Natural killer cell (primary cell): ENCODE measurements around the gene IZUMO4. TPM values are rescaled to one million over a fixed set of nuclear protein-coding genes. Genes with fewer than 3 reads are reported as not detected.

Experiments used
- ATAC-seq, 3 donors: fragments of 150-1000 bp in 2 of 3; fragments of 200-7000 bp in 1 of 3; cut with Tn5 transposase; 1 replicate in 1 of 3; 2 replicates in 2 of 3; pipeline ENCODE4 v1.10.0; 2021; ENCODE audit warnings: mild to moderate bottlenecking in 2 of 3, moderate library complexity in 2 of 3
- DNase-seq, 2 donors: peaks; one replicate each; pipeline versions ENCODE4 v3.0.0 to v3.0.0-alpha.2; 2013 to 2021; ENCODE audit warnings: mixed read lengths in 1 of 2
- H3K27ac ChIP-seq: one replicate; pipeline ENCODE4 v1.5.1; 2013; ENCODE audit warnings: mild to moderate bottlenecking, low read length
- H3K27me3 ChIP-seq: one replicate; pipeline ENCODE4 v1.6.1; 2013; ENCODE audit warnings: low read length; ENCODE audit not compliant: control insufficient read depth, insufficient read depth
- H3K36me3 ChIP-seq: one replicate; pipeline ENCODE4 v1.6.1; 2013; ENCODE audit warnings: low read length; ENCODE audit not compliant: control insufficient read depth, insufficient read depth
- H3K4me1 ChIP-seq: one replicate; pipeline ENCODE4 v1.6.1; 2013; ENCODE audit warnings: low read length; ENCODE audit not compliant: control insufficient read depth, insufficient read depth
- H3K4me3 ChIP-seq: one replicate; pipeline ENCODE4 v1.5.1; 2013; ENCODE audit warnings: low read length
- H3K9me3 ChIP-seq: one replicate; pipeline ENCODE4 v1.6.1; 2013; ENCODE audit warnings: low read length; ENCODE audit not compliant: control insufficient read depth, insufficient read depth
- H3K27ac Mint-ChIP-seq, 2 donors: one replicate each; pipeline ENCODE4 v1.8.0; 2022; ENCODE audit warnings: mild to moderate bottlenecking in 2 of 2, mixed read lengths in 2 of 2, moderate library complexity in 1 of 2
- H3K27me3 Mint-ChIP-seq, 2 donors: one replicate each; pipeline ENCODE4 v1.8.0; 2022; ENCODE audit warnings: low read depth in 2 of 2, mixed read lengths in 2 of 2
- H3K36me3 Mint-ChIP-seq: one replicate; pipeline ENCODE4 v1.8.0; 2022; ENCODE audit warnings: mixed read lengths
- H3K4me1 Mint-ChIP-seq, 2 donors: one replicate each; pipeline ENCODE4 v1.8.0; 2022; ENCODE audit warnings: mixed read lengths in 2 of 2
- H3K4me3 Mint-ChIP-seq: one replicate; pipeline ENCODE4 v1.8.0; 2022; ENCODE audit warnings: mild to moderate bottlenecking, moderate library complexity, mixed read lengths
- H3K9me3 Mint-ChIP-seq, 2 donors: one replicate each; pipeline ENCODE4 v1.8.0; 2022; ENCODE audit warnings: mixed read lengths in 2 of 2
- CTCF ChIP-seq: fragments of 200-600 bp; IDR thresholded peaks from one replicate; pipeline ENCODE4 v1.8.0; 2022; ENCODE audit warnings: antibody characterized with exemption
- WGBS: methylation state at CpG from one replicate; pipeline ENCODE4 v1.1.7; 2013; ENCODE audit warnings: missing lambda C conversion rate; ENCODE audit not compliant: insufficient coverage; 5-methylcytosine and 5-hydroxymethylcytosine counted together
- intact Hi-C: fragments of 100-400 bp; cut with micrococcal nuclease; formaldehyde crosslinking; loops from one replicate; pipeline ENCODE4 v1.14.2; 2022
- total RNA-seq, 4 donors: library from RNA; stranded (reverse); fragments of 120-200 nt in 1 of 4; gene quantifications; one replicate each; pipeline versions ENCODE4 v1.2.3 to v1.2.4, GENCODE V29; 2013 to 2022

IZUMO4 gene
- total RNA-seq, 3 donors from 2014 or later (not counting 1 experiment from before 2014, with no cell fraction given), result 3.3 to 7.6 (median 7.1) TPM

- Histone ChIP-seq H3K9me3 (no peaks in the 10 kb centered on the region), H3K36me3 (peaks cover 87% of the 10 kb centered on the region), H3K4me3 (no peak overlapping the region), H3K4me1 (peaks cover 11% of the 10 kb centered on the region), H3K27me3 (no peaks in the 10 kb centered on the region), H3K27ac (no peak overlapping the region)
- H3K9me3 Mint-ChIP-seq, result no peaks in the 10 kb centered on the region
- H3K27ac Mint-ChIP-seq, result no peak overlapping the region
- H3K4me1 Mint-ChIP-seq, result peaks cover 2 to 17% of the 10 kb centered on the region in 2 donors
- ATAC-seq, result no peak
- no peak for TF ChIP-seq CTCF
- H3K36me3 Mint-ChIP-seq, result no peaks in the 10 kb centered on the region
- 97% methylated on average over 27 of the region's 27 CpGs for WGBS
- no peaks in the 10 kb centered on the region for H3K27me3 Mint-ChIP-seq
- intact Hi-C loops, result no loop called here
- DNase-seq, result no peak
- H3K4me3 Mint-ChIP-seq, result no peak overlapping the region
Measured at GRCh38 chr19:2117215-2117960, 20.7 kb downstream of the IZUMO4 start.

GRCh38 chr19:2118438-2118837, 21.7 kb downstream of the IZUMO4 start:
- Mint-ChIP-seq H3K9me3 (no peaks in the 10 kb centered on the region), H3K36me3 (no peaks in the 10 kb centered on the region), H3K4me3 (no peak overlapping the region), H3K4me1 (peaks cover 0 to 10% of the 10 kb centered on the region in 2 donors), H3K27me3 (no peaks in the 10 kb centered on the region), H3K27ac (no peak overlapping the region)
- TF ChIP-seq CTCF, result no peak
- intact Hi-C loops, result no loop called here
- Histone ChIP-seq H3K36me3 (peaks cover 91% of the 10 kb centered on the region), H3K4me3 (no peak overlapping the region), H3K27ac (no peak overlapping the region), H3K4me1 (peaks cover under 1% of the 10 kb centered on the region), H3K9me3 (no peaks in the 10 kb centered on the region), H3K27me3 (no peaks in the 10 kb centered on the region)
- no peak for ATAC-seq
- WGBS, result 86% methylated on average over 18 of the region's 18 CpGs
- no peak for DNase-seq

GRCh38 chr19:2119921-2120785, 23.4 kb downstream of the IZUMO4 start:
- 97% methylated on average over 31 of the region's 31 CpGs for WGBS
- Histone ChIP-seq H3K27me3 (no peaks in the 10 kb centered on the region), H3K27ac (no peak overlapping the region), H3K4me1 (no peaks in the 10 kb centered on the region), H3K9me3 (no peaks in the 10 kb centered on the region), H3K4me3 (no peak overlapping the region), H3K36me3 (peaks cover 79% of the 10 kb centered on the region)
- intact Hi-C loops, result no loop called here
- no peaks in the 10 kb centered on the region for H3K36me3 Mint-ChIP-seq
- DNase-seq (no peak), ATAC-seq (no peak)
- H3K4me3 Mint-ChIP-seq, result no peak overlapping the region
- peaks cover 0 to 4% of the 10 kb centered on the region in 2 donors for H3K4me1 Mint-ChIP-seq
- H3K27me3 Mint-ChIP-seq, result no peaks in the 10 kb centered on the region
- H3K27ac Mint-ChIP-seq, result no peak overlapping the region
- H3K9me3 Mint-ChIP-seq, result no peaks in the 10 kb centered on the region
- TF ChIP-seq CTCF, result no peak
